VCaP (cell line): Measurements from ENCODE around the gene EFCAB5.

Experiments
- H3K27ac ChIP-seq: fragments of 450-650 bp; 2 replicates; pipeline ENCODE4 v1.5.1; 2017
- TF ChIP-seq, protein P1 (sequence below): fragments of 450-650 bp; conservative IDR thresholded peaks from 2 replicates; pipeline ENCODE4 v1.5.1; 2017; ENCODE audit warnings: mild to moderate bottlenecking, moderate library complexity

Gene EFCAB5

DNA sequence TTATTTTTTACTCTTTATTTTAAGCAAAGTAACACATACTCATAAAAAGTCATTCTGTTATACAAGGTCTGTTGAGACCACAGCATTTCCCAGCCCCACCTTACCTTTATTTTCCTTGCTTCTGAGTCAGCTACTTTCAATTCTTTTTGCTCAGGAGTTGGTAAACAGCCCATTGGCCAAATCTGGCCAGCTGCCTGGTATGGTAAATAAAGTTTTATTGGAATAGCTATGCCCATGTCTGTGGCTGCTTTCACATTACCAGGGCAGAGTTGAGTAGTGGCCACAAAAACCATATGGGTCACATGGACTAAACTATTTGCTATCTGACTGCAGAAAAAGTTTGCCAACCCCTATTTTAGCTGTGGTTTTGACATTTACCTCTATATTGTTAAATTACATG is 171.8 kb downstream of the EFCAB5 start:
- peak overlapping the region; percentile 29 for H3K27ac ChIP-seq
- TF ChIP-seq, protein P1, sequence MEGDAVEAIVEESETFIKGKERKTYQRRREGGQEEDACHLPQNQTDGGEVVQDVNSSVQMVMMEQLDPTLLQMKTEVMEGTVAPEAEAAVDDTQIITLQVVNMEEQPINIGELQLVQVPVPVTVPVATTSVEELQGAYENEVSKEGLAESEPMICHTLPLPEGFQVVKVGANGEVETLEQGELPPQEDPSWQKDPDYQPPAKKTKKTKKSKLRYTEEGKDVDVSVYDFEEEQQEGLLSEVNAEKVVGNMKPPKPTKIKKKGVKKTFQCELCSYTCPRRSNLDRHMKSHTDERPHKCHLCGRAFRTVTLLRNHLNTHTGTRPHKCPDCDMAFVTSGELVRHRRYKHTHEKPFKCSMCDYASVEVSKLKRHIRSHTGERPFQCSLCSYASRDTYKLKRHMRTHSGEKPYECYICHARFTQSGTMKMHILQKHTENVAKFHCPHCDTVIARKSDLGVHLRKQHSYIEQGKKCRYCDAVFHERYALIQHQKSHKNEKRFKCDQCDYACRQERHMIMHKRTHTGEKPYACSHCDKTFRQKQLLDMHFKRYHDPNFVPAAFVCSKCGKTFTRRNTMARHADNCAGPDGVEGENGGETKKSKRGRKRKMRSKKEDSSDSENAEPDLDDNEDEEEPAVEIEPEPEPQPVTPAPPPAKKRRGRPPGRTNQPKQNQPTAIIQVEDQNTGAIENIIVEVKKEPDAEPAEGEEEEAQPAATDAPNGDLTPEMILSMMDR = no peak

DNA sequence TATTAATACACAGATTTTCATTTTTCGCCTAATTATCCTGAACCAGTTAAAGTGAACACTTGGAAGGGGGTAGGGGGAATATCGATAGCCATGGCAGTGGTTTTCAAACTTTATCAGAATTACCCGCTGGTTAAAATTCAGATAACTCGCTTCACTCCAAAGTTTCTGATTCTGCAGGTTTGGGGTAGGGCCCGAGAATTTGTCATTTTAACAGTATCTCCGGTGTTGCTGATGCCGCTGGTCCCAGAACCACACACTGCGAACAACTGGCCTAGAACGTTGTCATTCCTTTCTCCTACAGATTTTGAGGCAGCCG is 174.9 kb downstream of the EFCAB5 start:
- TF ChIP-seq, protein P1 = no peak
- H3K27ac ChIP-seq = peak overlapping the region; percentile 97

DNA sequence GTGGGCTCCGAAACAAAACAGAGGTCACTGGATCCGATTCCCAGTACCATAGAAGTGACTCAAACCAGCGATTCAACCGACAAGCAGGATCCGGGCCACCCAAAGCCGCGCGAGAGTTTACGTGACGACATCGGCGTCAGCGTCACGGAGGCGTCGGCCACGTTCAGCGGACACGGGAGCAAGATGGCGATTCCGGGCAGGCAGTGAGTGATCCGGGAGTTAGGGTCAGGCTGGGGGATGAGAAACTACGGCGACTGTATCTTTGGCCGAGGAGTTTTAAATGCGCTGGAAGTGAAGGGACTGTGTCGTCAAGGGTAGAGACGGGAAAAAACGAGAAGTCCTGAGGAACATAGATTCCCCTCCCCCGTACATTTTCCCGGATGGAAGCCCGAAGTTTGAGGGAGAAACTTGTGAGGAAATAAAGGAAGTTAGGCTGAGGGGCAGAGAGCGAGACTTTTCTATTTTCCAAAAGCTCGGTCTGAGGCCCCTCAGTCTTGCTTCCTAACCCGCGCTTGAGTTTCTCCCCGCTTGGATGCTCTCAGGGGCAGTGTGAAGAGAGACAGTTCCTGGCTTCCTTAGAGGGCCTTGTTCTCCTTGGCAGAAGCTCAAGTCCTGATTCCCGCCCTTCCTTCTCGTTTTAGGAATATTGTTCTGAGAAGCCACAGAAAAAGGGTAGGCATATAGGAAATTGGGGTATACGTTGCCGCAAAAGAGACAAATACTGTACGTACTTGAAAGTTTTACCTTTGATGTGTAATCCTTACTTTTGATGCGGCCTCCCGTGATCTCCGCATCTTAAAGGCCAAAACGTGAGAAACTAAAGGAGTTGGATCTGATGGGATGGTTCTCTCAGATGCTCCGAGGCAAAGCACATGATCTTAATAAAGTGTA is 175.5 kb downstream of the EFCAB5 start, which contains the start of gene NSRP1:
Gene NSRP1 (plus strand): TSS at position 156 of the 891 bp plus-strand sequence. CDS start 28 bp downstream, at position 184.
- TF ChIP-seq, protein P1 = no peak
- peak within 1 kb of the TSS; percentile 97 for H3K27ac ChIP-seq

DNA sequence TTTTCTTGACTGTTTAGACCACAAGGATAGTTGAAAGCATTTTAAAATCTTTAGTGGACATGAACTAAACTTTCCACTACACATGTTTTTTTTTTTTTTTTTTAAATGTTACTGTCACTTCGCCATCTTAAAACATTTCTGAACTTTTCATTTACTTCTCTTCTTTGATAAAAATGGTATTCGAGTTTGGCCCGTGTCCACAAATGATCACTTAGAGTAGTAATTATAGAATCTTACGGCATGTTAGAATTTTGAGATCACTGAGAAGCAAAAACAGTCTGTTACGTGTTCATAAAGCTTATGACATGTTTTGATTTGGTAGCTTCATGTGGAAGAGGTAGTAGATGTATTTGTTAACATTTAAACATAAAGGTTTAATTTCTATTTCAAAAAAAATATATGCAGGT is 176.2 kb downstream of the EFCAB5 start:
- H3K27ac ChIP-seq = peak overlapping the region; percentile 97
- TF ChIP-seq, protein P1 = no peak

DNA sequence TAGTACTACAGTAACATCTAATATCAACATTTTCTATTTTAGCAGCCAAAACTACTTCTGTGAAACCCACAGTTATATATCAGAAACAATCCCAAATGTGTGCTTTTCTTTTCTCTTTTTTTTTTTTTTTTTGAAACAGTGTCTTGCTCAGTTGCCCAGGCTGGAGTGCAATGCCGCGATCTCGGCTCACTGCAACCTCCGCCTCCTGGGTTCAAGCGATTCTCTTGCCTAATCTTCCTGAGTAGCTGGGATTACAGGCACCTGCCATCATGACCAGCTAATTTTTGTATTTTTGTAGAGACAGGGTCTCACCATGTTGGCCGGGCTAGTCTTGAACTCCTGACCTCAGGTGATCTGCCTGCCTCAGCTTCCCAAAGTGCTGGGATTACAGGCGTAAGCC is 177.2 kb downstream of the EFCAB5 start:
- peak overlapping the region; percentile 97 for H3K27ac ChIP-seq

DNA sequence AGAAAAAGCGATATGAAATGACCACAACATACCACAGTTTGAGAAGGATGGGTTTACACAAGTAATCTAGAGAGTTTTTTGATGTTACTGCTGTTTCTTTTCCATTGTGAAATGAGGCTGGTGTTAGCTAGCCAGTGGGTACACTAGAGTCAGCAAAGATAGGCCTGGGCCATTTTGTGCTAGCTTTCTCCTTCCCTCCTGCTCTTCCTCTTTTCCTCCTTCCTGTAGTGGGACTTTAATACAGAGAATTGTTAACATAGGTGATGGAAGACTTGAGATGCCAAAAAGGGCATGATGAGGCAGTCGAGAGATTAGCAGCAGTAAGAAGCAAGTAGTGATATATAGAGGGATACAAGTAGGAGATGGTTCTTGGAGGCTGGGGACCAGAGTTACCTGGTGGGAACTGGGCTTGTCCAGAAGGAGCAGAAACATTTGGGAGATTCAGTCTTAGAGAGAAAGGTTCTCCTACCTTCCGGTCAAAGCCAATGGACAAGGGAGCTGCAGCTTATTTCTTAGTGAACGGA is 182.9 kb downstream of the EFCAB5 start:
- TF ChIP-seq, protein P1 = no peak
- no peak overlapping the region for H3K27ac ChIP-seq

DNA sequence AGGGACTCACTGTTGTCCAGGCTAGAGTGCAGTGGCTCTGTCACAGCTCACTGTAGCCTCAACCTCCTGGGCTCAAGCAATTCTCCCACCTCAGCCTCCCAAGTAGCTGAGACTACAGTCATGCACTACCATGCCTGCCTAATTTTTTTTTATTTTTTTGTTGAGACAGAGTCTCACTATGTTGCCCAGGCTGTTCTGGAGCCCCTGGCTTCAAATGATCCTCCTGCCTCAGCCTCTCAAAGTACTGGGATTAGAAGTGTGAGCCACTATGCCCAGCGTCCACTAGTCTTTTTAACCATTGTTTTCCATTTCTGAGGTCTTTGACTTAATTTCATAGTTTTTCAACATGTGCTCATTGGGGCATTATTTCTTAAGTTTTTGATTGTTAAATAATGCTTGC is 188.7 kb downstream of the EFCAB5 start:
- TF ChIP-seq, protein P1 = no peak
- no peak overlapping the region for H3K27ac ChIP-seq

DNA sequence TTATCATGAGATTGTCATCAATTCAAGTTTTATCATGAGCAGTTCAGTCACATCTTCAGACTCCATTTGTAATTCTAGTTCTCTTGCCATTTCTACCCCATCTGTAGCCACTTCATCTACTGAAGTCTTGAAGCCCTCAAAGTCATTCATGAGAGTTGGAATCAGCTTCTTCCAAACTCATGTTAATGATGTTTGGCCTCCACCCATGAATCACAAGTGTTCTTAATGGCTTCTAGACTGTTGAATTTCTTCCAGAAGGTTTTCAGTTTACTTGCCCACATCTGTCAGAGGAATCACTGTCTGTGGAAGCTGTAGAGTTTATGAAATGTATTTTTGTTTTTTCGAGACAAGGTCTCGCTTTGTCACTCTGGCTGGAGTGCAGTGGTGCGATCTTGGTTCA is 191.2 kb downstream of the EFCAB5 start:
- no peak overlapping the region for H3K27ac ChIP-seq
- TF ChIP-seq, protein P1 = no peak
